LNCAP (cell line): Measurements from ENCODE around the gene DCDC1.

ENCODE experiments used
- CTCF ChIP-seq: fragments of 450-650 bp; IDR thresholded peaks from 2 replicates; pipeline ENCODE4 v1.5.1; 2017; ENCODE audit warnings: mild to moderate bottlenecking

The DCDC1 gene

GRCh38 chr11:31355817-31356216 is 13.7 kb downstream of the DCDC1 start:
- no peak for TF ChIP-seq CTCF

GRCh38 chr11:31355131-31355530 is 14.4 kb downstream of the DCDC1 start:
- TF ChIP-seq CTCF = no peak

- no peak for TF ChIP-seq CTCF
Measured at GRCh38 chr11:31351168-31351567, 18.4 kb downstream of the DCDC1 start.

- peak; percentile 79 for TF ChIP-seq CTCF
Measured at GRCh38 chr11:31340903-31341572, 28.5 kb downstream of the DCDC1 start.

GRCh38 chr11:31337806-31338205 is 31.7 kb downstream of the DCDC1 start:
- no peak for TF ChIP-seq CTCF

- no peak for TF ChIP-seq CTCF
Measured at GRCh38 chr11:31328697-31329096, 40.8 kb downstream of the DCDC1 start.

GRCh38 chr11:31327417-31327816 is 42.1 kb downstream of the DCDC1 start:
- TF ChIP-seq CTCF = no peak
